ENCODE measurements around the gene ANTXR1. TPM values are rescaled to one million over a fixed set of nuclear protein-coding genes. Genes with fewer than 3 reads are reported as not detected.

The ANTXR1 gene
- total and polyA plus RNA-seq, 2 donors = 4.4 to 7.3 TPM

DNA sequence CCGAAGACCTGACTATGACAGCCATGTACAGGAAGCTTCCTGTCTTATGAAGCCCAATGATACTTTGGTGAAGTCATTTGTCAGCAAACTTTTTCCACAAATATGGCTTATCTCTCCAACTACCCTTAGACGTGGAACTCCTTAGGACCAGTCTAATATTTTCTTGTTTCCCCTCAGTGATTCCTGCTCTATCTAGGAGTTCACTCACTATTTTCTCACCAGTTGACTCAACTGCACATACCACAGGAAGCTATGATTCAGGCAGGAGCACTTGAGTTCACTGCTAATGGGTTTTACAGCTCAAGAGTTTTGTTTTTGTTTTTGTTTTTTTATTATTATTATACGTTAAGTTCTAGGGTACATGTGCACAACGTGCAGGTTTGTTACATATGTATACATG lies 109.3 kb downstream of the ANTXR1 start:
- Histone ChIP-seq H3K4me3 (ENCODE audit: low read length in 2 of 2) (no peak overlapping the region), H3K9me3 (ENCODE audit: control insufficient read depth in 2 of 2, insufficient read depth in 1 of 2, low read length in 1 of 2) (no peaks in the 10 kb centered on the region), H3K27me3 (ENCODE audit: control insufficient read depth in 2 of 2, insufficient read depth in 1 of 2, low read length in 1 of 2) (no peaks in the 10 kb centered on the region), H3K27ac (ENCODE audit: low read depth in 1 of 2, low read length in 1 of 2) (no peak overlapping the region), H3K36me3 (ENCODE audit: control insufficient read depth in 2 of 2, insufficient read depth in 2 of 2, low read length in 1 of 2) (no peaks in the 10 kb centered on the region), H3K4me1 (ENCODE audit: control insufficient read depth in 2 of 2, insufficient read depth in 2 of 2, low read length in 2 of 2) (no peaks in the 10 kb centered on the region)
- WGBS = 93% methylated on average over 4 of the region's 4 CpGs
- DNase-seq (ENCODE audit: low read depth in 6 of 9, low spot score in 9 of 9) = no peak

DNA sequence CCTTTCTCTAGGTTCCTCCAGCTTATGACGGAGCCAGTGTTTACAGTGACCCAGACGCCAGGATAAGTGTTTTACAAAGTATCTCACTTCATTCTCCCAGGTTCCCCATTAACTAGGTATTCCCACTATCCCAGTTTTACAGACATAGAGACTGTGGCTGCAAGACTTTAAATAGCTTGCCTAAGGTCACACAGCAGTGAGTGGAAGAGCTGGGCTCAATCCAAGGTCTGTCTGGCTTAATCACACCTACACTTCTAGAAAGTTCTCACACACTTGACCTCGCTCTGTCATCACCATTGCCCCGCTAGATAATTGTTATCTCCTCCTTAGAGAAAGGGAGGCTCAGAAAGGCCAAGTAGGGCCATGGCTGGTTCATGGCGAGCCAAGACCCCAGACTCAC lies 110.2 kb downstream of the ANTXR1 start:
- H3K4me1 ChIP-seq (ENCODE audit: control insufficient read depth in 2 of 2, insufficient read depth in 2 of 2, low read length in 2 of 2) = no peaks in the 10 kb centered on the region
- H3K9me3 ChIP-seq (ENCODE audit: control insufficient read depth in 2 of 2, insufficient read depth in 1 of 2, low read length in 1 of 2) = no peaks in the 10 kb centered on the region
- no peaks in the 10 kb centered on the region for H3K36me3 ChIP-seq (ENCODE audit: control insufficient read depth in 2 of 2, insufficient read depth in 2 of 2, low read length in 1 of 2)
- no peak for DNase-seq (ENCODE audit: low read depth in 6 of 9, low spot score in 9 of 9)
- WGBS = over 99% methylated on average over 5 of the region's 5 CpGs
- H3K4me3 ChIP-seq (ENCODE audit: low read length in 2 of 2) = no peak overlapping the region
- H3K27ac ChIP-seq (ENCODE audit: low read depth in 1 of 2, low read length in 1 of 2) = no peak overlapping the region
- H3K27me3 ChIP-seq (ENCODE audit: control insufficient read depth in 2 of 2, insufficient read depth in 1 of 2, low read length in 1 of 2) = no peaks in the 10 kb centered on the region

DNA sequence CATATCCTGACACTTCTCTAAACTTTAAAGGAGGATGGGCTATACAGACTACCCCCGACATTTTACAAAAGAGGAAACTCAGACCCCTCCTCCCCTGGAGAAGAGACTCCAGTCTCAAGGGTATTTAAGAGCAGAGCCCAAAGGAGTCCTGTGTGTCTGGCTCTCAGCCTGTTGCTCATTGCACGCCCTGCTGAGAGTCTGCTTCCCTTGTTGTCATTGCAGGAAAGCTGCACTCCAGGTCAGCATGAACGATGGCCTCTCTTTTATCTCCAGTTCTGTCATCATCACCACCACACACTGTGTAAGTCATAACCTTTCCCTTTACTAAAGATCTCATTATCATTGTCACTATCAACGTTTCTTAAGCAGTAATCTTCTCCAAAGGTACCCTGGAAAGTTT lies 111.4 kb downstream of the ANTXR1 start:
- no peaks in the 10 kb centered on the region for H3K9me3 ChIP-seq (ENCODE audit: control insufficient read depth in 2 of 2, insufficient read depth in 1 of 2, low read length in 1 of 2)
- H3K36me3 ChIP-seq (ENCODE audit: control insufficient read depth in 2 of 2, insufficient read depth in 2 of 2, low read length in 1 of 2) = no peaks in the 10 kb centered on the region
- H3K4me1 ChIP-seq (ENCODE audit: control insufficient read depth in 2 of 2, insufficient read depth in 2 of 2, low read length in 2 of 2) = no peaks in the 10 kb centered on the region
- H3K27ac ChIP-seq (ENCODE audit: low read depth in 1 of 2, low read length in 1 of 2) = no peak overlapping the region
- 81% methylated on average over 4 of the region's 4 CpGs for WGBS
- H3K27me3 ChIP-seq (ENCODE audit: control insufficient read depth in 2 of 2, insufficient read depth in 1 of 2, low read length in 1 of 2) = no peaks in the 10 kb centered on the region
- no peak for DNase-seq (ENCODE audit: low read depth in 6 of 9, low spot score in 9 of 9)
- H3K4me3 ChIP-seq (ENCODE audit: low read length in 2 of 2) = no peak overlapping the region

DNA sequence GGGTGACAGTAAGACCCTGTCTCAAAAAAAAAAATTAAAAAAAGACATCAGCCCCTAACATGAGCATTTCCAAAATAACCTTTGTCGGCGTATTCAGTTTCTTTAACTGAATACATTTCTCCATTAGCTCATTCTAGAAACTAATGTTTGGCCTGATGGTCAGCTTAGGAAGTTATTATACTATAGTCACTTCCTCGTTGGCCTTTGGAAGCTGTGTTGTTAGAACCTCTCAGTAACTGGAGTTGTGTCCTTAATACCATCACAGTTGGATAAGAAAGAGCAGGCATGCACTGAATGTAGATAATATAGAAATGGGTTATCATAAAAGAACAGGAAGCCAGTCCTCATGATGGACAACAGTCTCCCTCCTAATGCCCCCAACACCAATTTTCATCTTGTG lies 112.8 kb downstream of the ANTXR1 start:
- H3K4me1 ChIP-seq (ENCODE audit: control insufficient read depth in 2 of 2, insufficient read depth in 2 of 2, low read length in 2 of 2) = no peaks in the 10 kb centered on the region
- no peaks in the 10 kb centered on the region for H3K36me3 ChIP-seq (ENCODE audit: control insufficient read depth in 2 of 2, insufficient read depth in 2 of 2, low read length in 1 of 2)
- no peak for DNase-seq (ENCODE audit: low read depth in 6 of 9, low spot score in 9 of 9)
- WGBS = 90% methylated on average over 3 of the region's 3 CpGs
- no peaks in the 10 kb centered on the region for H3K9me3 ChIP-seq (ENCODE audit: control insufficient read depth in 2 of 2, insufficient read depth in 1 of 2, low read length in 1 of 2)
- no peak overlapping the region for H3K4me3 ChIP-seq (ENCODE audit: low read length in 2 of 2)
- H3K27me3 ChIP-seq (ENCODE audit: control insufficient read depth in 2 of 2, insufficient read depth in 1 of 2, low read length in 1 of 2) = no peaks in the 10 kb centered on the region
- no peak overlapping the region for H3K27ac ChIP-seq (ENCODE audit: low read depth in 1 of 2, low read length in 1 of 2)

DNA sequence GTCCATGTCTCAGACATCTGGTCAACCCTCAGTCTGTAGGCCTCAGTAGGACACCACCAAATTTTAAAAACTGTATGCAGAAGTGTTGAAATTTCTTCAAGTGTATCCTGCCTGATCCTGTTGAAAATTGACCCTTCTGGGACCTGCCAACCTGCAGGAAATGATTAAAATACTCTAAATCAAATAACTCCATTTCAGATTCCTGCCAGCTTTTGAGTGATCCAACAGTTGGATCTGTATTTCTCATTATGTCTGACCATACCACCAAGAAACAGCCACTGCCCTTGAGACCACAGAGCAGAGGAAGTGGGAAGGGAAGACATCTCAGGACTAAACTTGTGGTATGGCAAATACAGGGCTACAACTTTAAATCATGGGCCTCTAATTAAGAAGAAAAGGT lies 113.4 kb downstream of the ANTXR1 start:
- H3K4me1 ChIP-seq (ENCODE audit: control insufficient read depth in 2 of 2, insufficient read depth in 2 of 2, low read length in 2 of 2) = no peaks in the 10 kb centered on the region
- no peak overlapping the region for H3K27ac ChIP-seq (ENCODE audit: low read depth in 1 of 2, low read length in 1 of 2)
- no peaks in the 10 kb centered on the region for H3K27me3 ChIP-seq (ENCODE audit: control insufficient read depth in 2 of 2, insufficient read depth in 1 of 2, low read length in 1 of 2)
- H3K9me3 ChIP-seq (ENCODE audit: control insufficient read depth in 2 of 2, insufficient read depth in 1 of 2, low read length in 1 of 2) = no peaks in the 10 kb centered on the region
- no peaks in the 10 kb centered on the region for H3K36me3 ChIP-seq (ENCODE audit: control insufficient read depth in 2 of 2, insufficient read depth in 2 of 2, low read length in 1 of 2)
- DNase-seq (ENCODE audit: low read depth in 6 of 9, low spot score in 9 of 9) = no peak
- H3K4me3 ChIP-seq (ENCODE audit: low read length in 2 of 2) = no peak overlapping the region

DNA sequence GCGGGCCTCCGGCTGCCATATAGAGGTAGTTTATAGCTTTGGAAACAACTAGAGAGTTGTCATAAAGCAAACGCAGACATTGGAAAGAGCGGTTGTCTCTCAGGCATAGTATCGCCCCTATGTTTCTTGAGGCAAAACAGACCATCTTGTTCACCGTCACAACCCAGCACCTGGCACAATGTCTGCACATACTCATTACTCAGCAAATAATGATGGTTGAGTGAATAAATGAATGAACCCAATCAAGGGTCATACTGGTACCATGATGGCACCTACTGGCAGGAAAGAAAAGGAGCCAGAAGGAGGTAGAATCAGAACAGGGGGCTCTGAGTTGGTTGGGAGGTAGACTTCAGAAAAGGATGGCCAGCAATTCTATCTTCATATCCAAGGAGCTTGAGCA lies 118.5 kb downstream of the ANTXR1 start:
- WGBS = 98% methylated on average over 6 of the region's 6 CpGs
- Histone ChIP-seq H3K4me3 (ENCODE audit: low read length in 2 of 2) (no peak overlapping the region), H3K36me3 (ENCODE audit: control insufficient read depth in 2 of 2, insufficient read depth in 2 of 2, low read length in 1 of 2) (no peaks in the 10 kb centered on the region), H3K27me3 (ENCODE audit: control insufficient read depth in 2 of 2, insufficient read depth in 1 of 2, low read length in 1 of 2) (no peaks in the 10 kb centered on the region), H3K9me3 (ENCODE audit: control insufficient read depth in 2 of 2, insufficient read depth in 1 of 2, low read length in 1 of 2) (no peaks in the 10 kb centered on the region), H3K4me1 (ENCODE audit: control insufficient read depth in 2 of 2, insufficient read depth in 2 of 2, low read length in 2 of 2) (no peaks in the 10 kb centered on the region), H3K27ac (ENCODE audit: low read depth in 1 of 2, low read length in 1 of 2) (no peak overlapping the region)
- no peak for DNase-seq (ENCODE audit: low read depth in 6 of 9, low spot score in 9 of 9)

DNA sequence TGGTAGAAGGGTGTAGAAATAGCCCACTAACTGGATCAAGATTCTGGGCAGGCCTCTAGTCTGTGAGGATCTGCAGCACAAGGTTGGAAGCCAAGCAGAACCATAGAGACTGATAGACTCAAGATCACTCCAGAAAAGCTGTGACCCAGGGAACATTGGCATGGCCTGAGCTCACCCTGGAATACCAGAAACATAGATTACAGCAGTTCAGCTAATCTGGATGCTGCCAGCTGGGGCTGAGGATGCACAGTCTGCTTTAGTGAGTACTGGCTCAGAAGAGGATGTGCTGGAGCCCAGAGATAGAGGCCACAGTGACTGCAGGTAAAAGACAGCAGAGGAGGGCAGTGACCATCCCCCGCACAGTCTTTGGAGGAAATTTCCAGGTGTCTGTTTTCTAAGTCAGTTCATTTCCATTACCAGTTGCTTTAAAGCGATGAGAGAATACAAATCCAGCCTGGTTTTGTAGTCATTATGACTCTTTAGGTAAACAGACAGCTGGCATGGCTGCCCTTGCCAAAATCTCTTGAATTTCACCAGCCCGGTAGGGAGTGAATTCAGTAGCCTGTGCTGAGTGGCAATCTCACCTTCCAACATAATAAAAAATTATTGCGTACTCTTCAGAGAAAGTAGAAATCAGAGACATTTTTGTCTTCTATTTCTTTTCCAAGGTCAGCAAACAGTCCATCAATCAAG lies 119.2 kb downstream of the ANTXR1 start:
- WGBS = 97% methylated on average over 4 of the region's 4 CpGs
- Histone ChIP-seq H3K27me3 (ENCODE audit: control insufficient read depth in 2 of 2, insufficient read depth in 1 of 2, low read length in 1 of 2) (no peaks in the 10 kb centered on the region), H3K27ac (ENCODE audit: low read depth in 1 of 2, low read length in 1 of 2) (no peak overlapping the region), H3K4me1 (ENCODE audit: control insufficient read depth in 2 of 2, insufficient read depth in 2 of 2, low read length in 2 of 2) (no peaks in the 10 kb centered on the region), H3K9me3 (ENCODE audit: control insufficient read depth in 2 of 2, insufficient read depth in 1 of 2, low read length in 1 of 2) (no peaks in the 10 kb centered on the region), H3K36me3 (ENCODE audit: control insufficient read depth in 2 of 2, insufficient read depth in 2 of 2, low read length in 1 of 2) (no peaks in the 10 kb centered on the region), H3K4me3 (ENCODE audit: low read length in 2 of 2) (no peak overlapping the region)
- DNase-seq (ENCODE audit: low read depth in 6 of 9, low spot score in 9 of 9) = no peak

DNA sequence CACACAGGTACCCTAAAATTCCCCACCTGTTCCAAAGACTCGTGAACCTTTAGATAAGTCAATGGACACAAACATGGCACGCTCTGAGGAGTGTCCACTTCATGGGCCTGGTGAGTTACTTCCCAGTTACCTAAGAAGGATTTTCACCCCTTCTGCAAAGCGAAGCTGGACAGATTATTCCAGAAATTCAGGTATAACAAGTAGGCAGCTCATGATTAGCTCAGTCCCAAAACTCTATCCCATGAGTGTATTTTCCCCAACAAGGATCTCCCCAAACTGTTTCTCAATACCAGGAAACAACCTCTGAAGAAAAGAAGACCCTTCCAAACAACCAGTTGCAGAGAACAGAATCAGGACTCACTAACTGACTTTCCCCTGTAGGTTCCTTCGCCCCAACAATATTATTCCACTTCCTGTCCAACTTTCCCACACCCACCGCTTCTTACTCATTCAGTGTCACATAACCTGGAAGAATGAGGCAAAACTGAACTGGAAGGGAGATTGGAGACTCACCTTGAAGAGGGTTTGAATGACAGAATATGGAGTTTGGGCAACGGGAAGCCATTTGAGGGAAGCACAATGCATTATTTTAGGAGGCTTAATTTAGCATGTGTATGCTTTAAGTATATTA lies 120.1 kb downstream of the ANTXR1 start:
- Histone ChIP-seq H3K36me3 (ENCODE audit: control insufficient read depth in 2 of 2, insufficient read depth in 2 of 2, low read length in 1 of 2) (no peaks in the 10 kb centered on the region), H3K4me3 (ENCODE audit: low read length in 2 of 2) (no peak overlapping the region), H3K27ac (ENCODE audit: low read depth in 1 of 2, low read length in 1 of 2) (no peak overlapping the region), H3K4me1 (ENCODE audit: control insufficient read depth in 2 of 2, insufficient read depth in 2 of 2, low read length in 2 of 2) (no peaks in the 10 kb centered on the region), H3K9me3 (ENCODE audit: control insufficient read depth in 2 of 2, insufficient read depth in 1 of 2, low read length in 1 of 2) (no peaks in the 10 kb centered on the region), H3K27me3 (ENCODE audit: control insufficient read depth in 2 of 2, insufficient read depth in 1 of 2, low read length in 1 of 2) (no peaks in the 10 kb centered on the region)
- 98% methylated on average over 6 of the region's 6 CpGs for WGBS
- DNase-seq (ENCODE audit: low read depth in 6 of 9, low spot score in 9 of 9) = no peak

DNA sequence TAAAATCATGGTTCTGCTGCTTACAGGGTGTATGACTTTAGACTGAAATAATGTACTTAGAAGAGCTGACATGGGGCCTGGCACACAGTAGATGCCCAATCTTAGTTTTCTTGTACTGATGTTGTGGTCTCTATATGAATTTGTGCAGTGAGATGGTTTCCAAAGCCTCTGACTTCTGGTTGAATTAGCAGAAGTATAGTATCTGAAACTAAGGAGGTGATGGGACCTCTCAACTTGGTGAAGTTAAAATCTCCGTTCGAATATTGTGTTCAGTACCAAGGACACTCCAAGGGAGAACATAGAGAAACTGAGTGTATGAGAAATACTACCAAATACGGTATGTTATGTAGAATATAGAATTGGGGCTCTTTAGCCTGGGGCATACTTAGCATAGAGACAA lies 120.9 kb downstream of the ANTXR1 start:
- 99% methylated on average over 3 of the region's 3 CpGs for WGBS
- Histone ChIP-seq H3K4me1 (ENCODE audit: control insufficient read depth in 2 of 2, insufficient read depth in 2 of 2, low read length in 2 of 2) (no peaks in the 10 kb centered on the region), H3K4me3 (ENCODE audit: low read length in 2 of 2) (no peak overlapping the region), H3K27ac (ENCODE audit: low read depth in 1 of 2, low read length in 1 of 2) (no peak overlapping the region), H3K27me3 (ENCODE audit: control insufficient read depth in 2 of 2, insufficient read depth in 1 of 2, low read length in 1 of 2) (no peaks in the 10 kb centered on the region), H3K9me3 (ENCODE audit: control insufficient read depth in 2 of 2, insufficient read depth in 1 of 2, low read length in 1 of 2) (no peaks in the 10 kb centered on the region), H3K36me3 (ENCODE audit: control insufficient read depth in 2 of 2, insufficient read depth in 2 of 2, low read length in 1 of 2) (no peaks in the 10 kb centered on the region)
- DNase-seq (ENCODE audit: low read depth in 6 of 9, low spot score in 9 of 9) = no peak
